Activated T-cell treated with anti-CD3 and anti-CD28 coated beads, Interleukin-2, amount 50 U/mL, for 1 hour (primary cell): ENCODE data around the gene LRRFIP2.

ENCODE experiments used
- DNase-seq: peaks from one replicate; pipeline ENCODE4 v3.0.0-alpha.2; 2020

The LRRFIP2 gene

GRCh38 chr3:37112987-37113386 is 61.4 kb downstream of the LRRFIP2 start:
- DNase-seq, result no peak

GRCh38 chr3:37111199-37111598 is 63.2 kb downstream of the LRRFIP2 start:
- DNase-seq, result no peak

- no peak for DNase-seq
Observed at GRCh38 chr3:37107846-37108245, 66.5 kb downstream of the LRRFIP2 start.

GRCh38 chr3:37103103-37103808 is 71.1 kb downstream of the LRRFIP2 start:
- DNase-seq, result no peak

GRCh38 chr3:37100411-37100810 is 74.0 kb downstream of the LRRFIP2 start:
- no peak for DNase-seq

GRCh38 chr3:37099469-37099868 is 74.9 kb downstream of the LRRFIP2 start:
- DNase-seq, result no peak

GRCh38 chr3:37098884-37099283 is 75.5 kb downstream of the LRRFIP2 start:
- DNase-seq, result no peak

- DNase-seq, result no peak
Observed at GRCh38 chr3:37097776-37098175, 76.6 kb downstream of the LRRFIP2 start.

GRCh38 chr3:37096975-37097374 is 77.4 kb downstream of the LRRFIP2 start:
- DNase-seq, result no peak

GRCh38 chr3:37096288-37096687 is 78.1 kb downstream of the LRRFIP2 start:
- DNase-seq, result no peak

- no peak for DNase-seq
Observed at GRCh38 chr3:37094636-37095035, 79.7 kb downstream of the LRRFIP2 start.

- no peak for DNase-seq
Observed at GRCh38 chr3:37093481-37093880, 80.9 kb downstream of the LRRFIP2 start.

- no peak for DNase-seq
Observed at GRCh38 chr3:37092484-37092883, 81.9 kb downstream of the LRRFIP2 start.

GRCh38 chr3:37087870-37088269 is 86.5 kb downstream of the LRRFIP2 start:
- no peak for DNase-seq

GRCh38 chr3:37086918-37087317 is 87.5 kb downstream of the LRRFIP2 start:
- no peak for DNase-seq

GRCh38 chr3:37082317-37082716 is 92.1 kb downstream of the LRRFIP2 start:
- DNase-seq, result no peak

GRCh38 chr3:37075955-37076354 is 98.4 kb downstream of the LRRFIP2 start:
- no peak for DNase-seq

GRCh38 chr3:37074178-37074577 is 100.2 kb downstream of the LRRFIP2 start:
- no peak for DNase-seq

GRCh38 chr3:37072892-37073291 is 101.5 kb downstream of the LRRFIP2 start:
- no peak for DNase-seq

- DNase-seq, result no peak
Observed at GRCh38 chr3:37071921-37072320, 102.5 kb downstream of the LRRFIP2 start.

GRCh38 chr3:37068031-37068430 is 106.4 kb downstream of the LRRFIP2 start:
- DNase-seq, result no peak

- no peak for DNase-seq
Observed at GRCh38 chr3:37067577-37067976, 106.8 kb downstream of the LRRFIP2 start.

GRCh38 chr3:37064747-37065146 is 109.6 kb downstream of the LRRFIP2 start:
- DNase-seq, result no peak

GRCh38 chr3:37058117-37058516 is 116.3 kb downstream of the LRRFIP2 start:
- no peak for DNase-seq

- DNase-seq, result no peak
Observed at GRCh38 chr3:37056826-37057225, 117.6 kb downstream of the LRRFIP2 start.
